SK-N-SH (cell line): Measurements from ENCODE around the gene RPGR.

Source experiments
- CTCF ChIP-seq: fragments of 200-600 bp; sonication (generic); IDR thresholded peaks from 2 replicates; pipeline ENCODE4 v1.6.1; 2017; ENCODE audit warnings: antibody characterized with exemption, mild to moderate bottlenecking, moderate library complexity
- EP300 ChIP-seq, 2 experiments: IDR thresholded peaks; 2 replicates each; pipeline versions ENCODE4 v1.4.0 to v1.6.1; 2012; ENCODE audit warnings: borderline replicate concordance in 1 of 2, low read depth in 1 of 2, low read length in 1 of 2
- FOXJ3 ChIP-seq: sonication (generic); formaldehyde crosslinking; IDR thresholded peaks from 2 replicates; pipeline ENCODE4 v1.5.1; 2020; ENCODE audit warnings: mild to moderate bottlenecking, missing genetic modification reagents
- GABPA ChIP-seq: IDR thresholded peaks from 2 replicates; pipeline ENCODE4 v1.4.0; 2012; ENCODE audit warnings: low read depth, mild to moderate bottlenecking
- MAX ChIP-seq: IDR thresholded peaks from 2 replicates; pipeline ENCODE4 v1.4.0; 2012; ENCODE audit warnings: low read depth
- MXI1 ChIP-seq: IDR thresholded peaks from 2 replicates; pipeline ENCODE4 v1.6.1; 2012; ENCODE audit warnings: mild to moderate bottlenecking, low read depth, low read length, improper control_type of control experiment
- RAD21 ChIP-seq: IDR thresholded peaks from 2 replicates; pipeline ENCODE4 v1.6.1; 2012; ENCODE audit warnings: mild to moderate bottlenecking, low read length
- TAF1 ChIP-seq: IDR thresholded peaks from 2 replicates; pipeline ENCODE4 v1.6.1; 2012; ENCODE audit warnings: low read depth, mild to moderate bottlenecking, low read length, moderate library complexity, borderline replicate concordance
- YY1 ChIP-seq: IDR thresholded peaks from 2 replicates; pipeline ENCODE4 v1.4.0; 2012; ENCODE audit warnings: low read depth, mild to moderate bottlenecking

- TF ChIP-seq RAD21 (no peak), FOXJ3 (CRISPR knock-in tag) (no peak), CTCF (no peak), EP300 (IDR thresholded peaks at IDR 0.05; ENCODE audit: borderline replicate concordance in 1 of 2, low read depth in 1 of 2, low read length in 1 of 2) (no peak), MXI1 (no peak), GABPA (no peak), YY1 (no peak), TAF1 (no peak), MAX (no peak)
Measured at GRCh38 chrX:38273453-38273852, 53.9 kb downstream of the RPGR start.
